DMS153 (cell line): ENCODE results near the gene ZBTB45.
"Not testable (repeated sequence)": the region's sequence is repeated elsewhere in the genome, so short reads cannot be mapped to it uniquely, and the experiment has no call there.

ENCODE experiments used
- DNase-seq: peaks from one replicate; lab custom pipeline; 2025; lab: John Stamatoyannopoulos, UW

ZBTB45 gene

DNA sequence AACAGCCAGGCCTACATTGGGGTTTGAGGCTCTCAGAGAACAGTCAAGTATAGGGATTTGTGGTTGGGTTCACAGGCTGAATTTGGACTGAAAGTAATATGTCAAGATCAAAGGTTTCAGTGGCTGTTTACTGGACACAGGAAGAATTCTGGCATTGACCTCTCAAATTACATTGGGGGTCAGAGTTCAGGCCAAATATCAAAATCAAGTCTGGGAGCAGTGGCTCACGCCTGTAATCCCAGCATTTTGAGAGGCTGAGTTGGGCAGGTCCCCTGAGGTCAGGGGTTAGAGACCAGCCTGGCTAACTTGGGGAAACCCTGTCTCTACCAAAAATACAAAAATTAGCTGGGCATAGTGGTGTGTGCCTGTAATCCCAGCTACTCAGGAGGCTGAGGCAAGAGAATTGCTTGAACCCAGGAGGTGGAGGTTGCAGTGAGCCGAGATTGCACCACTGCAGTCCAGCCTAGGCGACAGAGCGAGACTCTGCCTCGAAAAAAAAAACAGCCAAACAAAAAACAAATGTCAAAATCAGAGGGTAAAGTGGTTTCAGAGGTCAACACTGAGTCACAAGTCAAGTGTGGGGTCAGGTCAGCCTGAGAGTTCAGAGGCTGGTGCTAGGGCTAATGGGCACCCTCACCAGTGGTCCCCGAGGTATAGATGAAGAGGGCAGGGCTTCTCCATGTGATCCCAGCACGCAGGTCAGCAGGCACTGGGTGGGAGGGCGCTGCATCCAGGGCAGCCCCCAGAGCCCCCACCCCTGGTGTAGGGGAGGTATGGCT lies 9.3 kb downstream of the ZBTB45 start:
- no peak for DNase-seq

DNA sequence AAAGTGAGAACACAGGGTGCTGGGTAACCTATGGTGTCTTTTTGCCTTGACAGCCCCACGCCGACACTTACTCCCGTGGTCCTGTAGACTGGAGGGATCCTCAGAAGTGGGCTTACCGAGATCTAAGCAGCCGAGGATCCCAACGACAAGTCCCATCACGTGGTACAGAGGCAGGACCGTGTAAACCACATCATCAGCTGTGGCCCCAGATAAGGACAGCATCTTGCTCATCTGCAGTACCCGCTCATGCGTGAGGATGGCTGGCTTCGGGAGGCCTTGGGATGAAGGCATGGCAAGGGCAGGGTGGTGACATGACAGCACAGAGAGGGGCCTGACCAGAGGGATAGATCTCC lies 9.9 kb downstream of the ZBTB45 start:
- DNase-seq, result no peak

DNA sequence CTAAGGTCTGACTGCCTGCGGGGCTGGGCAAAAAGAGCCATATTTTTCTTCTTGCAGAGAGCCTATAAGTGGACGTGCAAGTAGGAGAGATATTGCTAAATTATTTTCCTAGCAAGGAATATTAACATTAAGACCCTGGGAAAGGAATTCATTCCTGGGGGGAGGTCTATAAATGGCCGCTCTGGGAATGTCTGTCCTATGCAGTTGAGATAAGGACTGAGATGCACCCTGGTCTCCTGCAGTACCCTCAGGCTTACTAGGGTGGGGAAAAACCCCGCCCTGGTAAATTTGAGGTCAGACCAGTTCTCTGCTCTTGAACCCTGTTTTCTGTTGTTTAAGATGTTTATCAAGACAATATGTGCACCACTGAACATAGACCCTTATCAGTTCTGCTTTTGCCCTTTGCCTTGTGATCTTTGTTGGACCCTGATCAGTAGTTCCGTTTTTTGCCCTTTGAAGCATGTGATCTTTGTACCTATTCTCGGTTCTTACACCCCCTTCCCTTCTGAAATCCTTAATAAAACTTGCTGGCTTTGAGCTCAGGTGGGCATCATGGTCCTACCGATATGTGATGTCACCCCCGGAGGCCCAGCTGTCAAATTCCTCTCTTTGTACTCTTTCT lies 11.9 kb downstream of the ZBTB45 start:
- DNase-seq, result not testable (repeated sequence)

DNA sequence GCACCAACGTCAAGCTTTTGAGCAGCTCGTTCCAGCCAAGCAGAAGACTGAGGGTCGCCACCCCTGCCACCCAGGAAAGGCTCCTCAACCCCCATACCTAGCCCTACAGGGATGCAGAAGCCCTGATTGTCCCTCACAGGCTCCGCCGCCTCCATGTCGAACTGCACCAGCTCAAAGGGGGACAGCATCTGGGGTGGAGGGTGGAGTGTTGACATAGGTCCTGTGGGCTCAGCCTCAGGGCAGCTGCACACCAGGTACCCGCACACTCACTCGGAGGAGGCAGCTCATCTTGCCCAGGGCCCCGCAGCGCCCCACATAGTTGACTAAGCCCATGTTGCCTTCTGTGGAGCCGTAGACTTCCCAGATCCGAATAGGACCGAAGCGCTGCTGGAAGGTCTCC lies 19.4 kb downstream of the ZBTB45 start:
- DNase-seq, result no peak

DNA sequence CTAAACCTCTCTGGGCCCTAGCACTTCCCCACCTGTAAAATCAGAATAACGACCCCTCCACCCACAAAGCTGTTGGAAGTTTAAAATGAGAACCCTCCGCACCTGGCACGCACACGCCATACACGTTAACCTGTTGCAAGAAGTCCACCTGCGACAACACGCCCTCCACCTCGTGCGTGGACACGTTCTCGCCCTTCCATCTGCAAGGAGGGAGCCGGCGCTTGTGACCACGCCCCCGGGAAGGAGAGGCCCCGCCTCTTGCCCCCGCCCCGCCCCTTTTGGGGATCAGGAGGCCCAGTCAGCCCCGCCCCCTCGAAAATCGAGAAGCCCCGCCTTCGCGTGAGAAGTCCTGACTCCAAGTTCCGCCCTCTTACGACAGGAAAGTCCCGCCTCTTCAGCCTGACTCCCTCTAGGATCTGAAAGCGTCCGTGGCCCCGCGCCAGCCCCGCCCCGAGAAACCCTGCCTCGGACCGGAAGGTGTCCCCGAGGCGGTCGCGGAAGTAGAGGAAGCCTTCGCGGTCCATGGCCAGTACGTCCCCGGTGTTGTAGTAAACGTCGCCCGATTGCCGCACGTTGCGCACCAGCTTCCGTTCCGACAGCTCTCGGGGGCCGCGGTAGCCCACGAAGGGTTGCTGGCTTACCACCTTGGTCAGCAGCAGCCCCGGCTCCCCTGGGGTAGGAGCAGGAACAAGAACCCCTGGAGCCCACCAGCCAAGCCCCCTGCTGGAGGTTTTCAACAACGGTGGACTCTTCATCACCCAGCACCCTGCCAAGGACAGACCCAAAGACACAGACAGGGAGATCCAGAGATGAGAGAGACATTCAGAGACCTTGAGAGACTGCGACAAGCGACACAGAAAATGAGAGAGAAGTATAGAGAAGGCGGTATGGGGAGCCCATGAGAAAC lies 20.3 kb downstream of the ZBTB45 start:
- DNase-seq, result peak; percentile 98

DNA sequence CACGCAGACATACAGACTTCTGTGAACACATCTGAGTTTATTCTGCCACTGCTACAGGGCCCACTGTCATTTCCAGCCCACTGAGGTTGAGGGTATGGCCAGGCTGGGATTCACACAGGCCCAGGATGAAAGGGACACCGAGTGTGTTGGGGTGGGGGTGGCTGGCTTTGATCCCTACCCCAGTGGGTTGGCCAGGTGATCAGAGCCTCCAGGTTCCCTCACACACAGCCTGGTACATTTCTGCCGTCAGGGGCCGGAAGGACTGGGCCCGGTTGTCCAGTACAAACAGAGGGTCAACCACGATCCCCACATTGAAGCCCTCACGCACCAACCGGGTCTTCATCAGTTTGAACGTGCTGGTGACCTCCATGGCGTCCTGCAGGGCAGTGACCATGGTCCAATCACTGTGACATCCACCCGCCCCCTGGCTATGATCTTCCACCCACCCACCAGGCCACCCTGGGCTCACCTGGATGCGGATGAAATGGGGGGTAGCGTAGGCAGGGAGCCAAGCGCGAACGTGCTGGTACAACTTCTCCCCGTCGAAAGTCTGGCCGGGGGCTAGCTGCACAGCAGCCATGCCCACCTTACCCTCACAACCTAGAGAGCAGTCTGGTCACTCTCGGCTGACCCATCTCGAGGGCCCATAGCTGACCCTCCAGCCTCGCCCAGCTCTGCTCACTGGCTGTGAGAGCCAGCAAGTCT lies 21.1 kb downstream of the ZBTB45 start:
- no peak for DNase-seq

DNA sequence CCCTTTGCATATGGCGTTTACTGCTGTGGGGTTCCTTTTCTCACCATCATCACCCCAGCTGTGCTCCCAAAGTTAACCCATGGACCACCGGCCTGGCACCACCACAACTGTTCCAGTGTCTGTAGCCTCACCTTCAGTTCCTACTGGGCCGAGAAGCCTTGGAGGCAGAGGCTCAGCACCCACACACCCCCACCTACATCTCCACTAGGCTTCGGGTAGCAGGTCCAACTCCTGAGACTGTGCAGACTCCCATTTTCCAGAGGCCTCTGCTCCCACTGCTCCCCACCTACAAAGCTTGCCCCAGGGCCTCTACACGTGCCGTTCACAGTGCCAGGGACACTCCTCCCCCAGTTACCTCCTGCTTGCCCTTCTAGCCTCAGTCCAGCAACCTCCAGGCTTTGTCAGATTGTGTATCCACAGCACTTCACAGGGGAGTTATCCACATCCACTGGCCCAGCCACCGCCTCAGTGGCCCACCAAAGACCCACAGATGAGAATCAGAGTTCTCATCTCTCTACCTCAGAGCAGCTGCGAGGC lies 21.9 kb downstream of the ZBTB45 start:
- no peak for DNase-seq

DNA sequence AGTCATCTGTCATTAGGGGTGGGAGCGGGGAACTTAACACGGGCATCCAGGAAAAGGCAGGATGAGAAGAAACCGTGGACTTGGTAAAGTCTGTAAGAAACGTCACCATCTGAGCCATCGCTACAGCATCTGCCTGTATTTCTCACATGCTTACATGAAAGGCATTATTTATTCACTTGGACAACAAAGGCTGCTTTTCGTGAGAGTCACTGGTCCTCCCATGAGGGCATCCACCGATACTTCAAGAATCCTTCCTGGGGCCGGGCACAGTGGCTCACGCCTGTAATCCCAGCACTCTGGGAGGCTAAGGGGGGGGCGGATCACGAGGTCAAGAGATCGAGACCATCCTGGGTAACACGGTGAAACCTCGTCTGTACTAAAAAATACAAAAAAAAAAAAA lies 27.3 kb downstream of the ZBTB45 start:
- no peak for DNase-seq

DNA sequence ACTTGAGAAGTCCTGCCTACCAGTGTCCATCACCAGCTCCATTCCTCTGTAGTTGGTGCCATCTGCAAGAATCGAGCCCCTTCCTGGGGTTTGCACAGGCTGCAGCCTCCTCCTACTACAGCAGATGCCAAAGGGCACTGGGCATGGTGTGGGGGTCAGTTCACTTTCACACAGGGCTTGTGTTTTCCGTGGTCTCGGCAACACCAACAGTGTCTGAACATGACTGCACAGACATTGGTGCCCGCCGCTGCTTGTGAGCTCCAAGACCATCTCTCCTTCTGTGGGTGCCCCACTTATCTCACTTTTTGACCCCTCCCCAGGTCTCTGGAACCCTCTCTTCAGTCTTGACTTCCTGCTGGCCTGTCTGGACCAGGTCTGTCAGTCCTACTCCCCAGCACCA lies 28.2 kb downstream of the ZBTB45 start:
- no peak for DNase-seq

DNA sequence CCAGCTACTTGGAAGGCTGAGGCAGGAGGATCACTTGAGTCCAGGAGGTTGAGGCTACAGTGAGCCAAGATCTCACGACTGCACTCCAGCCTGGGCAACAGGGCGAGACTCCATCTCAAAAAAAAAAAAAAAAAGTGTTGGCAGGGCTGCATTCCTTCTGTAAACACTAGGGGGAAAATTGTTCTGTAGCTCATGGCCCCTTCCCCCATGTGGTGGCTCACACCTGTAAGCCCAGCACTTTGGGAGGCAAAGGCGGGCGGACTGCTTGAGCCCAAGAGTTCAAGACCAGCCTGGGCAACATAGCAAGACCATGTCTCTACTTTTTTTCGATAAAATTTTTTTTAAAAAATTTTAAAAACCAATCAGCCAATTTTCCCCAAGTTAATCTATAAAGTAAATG lies 35.3 kb downstream of the ZBTB45 start:
- not testable (repeated sequence) for DNase-seq

DNA sequence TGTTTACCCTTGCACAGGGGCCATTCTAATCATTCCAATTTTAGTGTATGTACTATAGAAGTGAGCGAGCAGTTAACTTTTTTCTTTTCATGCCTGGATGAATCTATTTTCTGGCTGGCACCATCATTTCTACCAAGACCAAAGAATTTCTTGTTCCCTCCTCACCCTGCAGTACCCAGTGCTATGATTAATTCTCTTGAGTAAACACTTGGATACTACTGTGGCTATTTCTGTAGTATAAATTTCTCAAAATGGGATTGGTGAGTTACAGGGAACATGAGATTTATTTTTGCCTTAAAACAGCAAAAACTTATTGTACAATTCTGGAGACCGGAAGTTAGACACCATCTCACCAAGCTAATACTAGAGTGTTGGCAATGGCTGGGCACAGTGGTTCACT lies 35.8 kb downstream of the ZBTB45 start:
- DNase-seq, result no peak

DNA sequence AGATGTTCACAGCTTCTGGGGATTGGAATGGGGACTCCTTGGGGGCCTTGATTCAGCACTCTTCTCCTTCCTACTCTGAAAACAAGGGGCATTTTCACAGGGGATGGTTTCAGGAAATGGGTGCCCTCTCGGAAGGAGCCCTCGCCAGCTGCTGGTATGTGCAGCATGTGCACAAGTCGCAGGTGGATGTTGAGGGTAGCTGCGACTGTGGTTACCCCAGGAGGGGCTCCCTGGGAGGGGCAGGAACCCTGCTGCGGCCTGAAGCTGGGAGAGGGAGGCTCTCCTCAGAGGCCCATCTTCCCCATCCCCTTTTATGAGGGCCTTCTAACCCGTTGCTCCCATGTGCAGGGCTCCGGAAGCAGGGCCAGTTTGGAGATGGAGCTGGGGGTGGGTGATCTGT lies 37.2 kb downstream of the ZBTB45 start:
- DNase-seq, result no peak

DNA sequence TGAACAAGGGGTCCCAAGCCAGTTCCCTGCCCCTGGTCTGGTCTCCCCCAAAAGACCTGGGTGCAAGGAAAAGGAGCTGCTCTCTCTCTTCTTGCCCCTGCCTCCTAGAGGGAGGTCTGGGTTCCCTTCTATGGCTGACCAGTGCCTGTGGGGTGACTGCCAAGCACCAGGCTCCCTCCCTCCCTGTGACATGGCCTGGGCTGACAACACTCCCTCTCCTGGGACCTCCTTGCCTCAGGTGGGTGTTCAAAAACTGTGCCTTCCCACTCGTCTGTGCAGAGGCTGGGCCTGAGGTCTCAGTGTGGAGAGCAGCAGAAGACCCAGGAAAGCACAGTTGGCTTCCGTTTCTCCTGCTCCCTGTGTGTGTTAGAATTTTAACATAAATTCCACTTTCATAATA lies 38.8 kb downstream of the ZBTB45 start:
- DNase-seq, result no peak

DNA sequence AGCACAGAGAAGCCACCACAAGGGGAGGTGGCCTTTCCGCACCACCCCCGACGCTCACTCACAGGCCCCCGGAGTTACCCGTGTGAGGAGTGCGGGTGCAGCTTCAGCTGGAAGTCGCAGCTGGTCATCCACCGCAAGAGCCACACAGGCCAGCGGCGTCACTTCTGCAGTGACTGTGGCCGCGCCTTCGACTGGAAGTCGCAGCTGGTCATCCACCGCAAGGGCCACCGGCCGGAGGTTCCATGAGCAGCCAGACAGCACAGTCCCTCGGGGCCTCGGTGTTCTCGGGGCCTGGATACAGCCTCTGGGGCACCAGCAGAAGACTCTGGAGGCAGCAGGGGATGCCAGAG lies 39.2 kb downstream of the ZBTB45 start:
- DNase-seq, result no peak

DNA sequence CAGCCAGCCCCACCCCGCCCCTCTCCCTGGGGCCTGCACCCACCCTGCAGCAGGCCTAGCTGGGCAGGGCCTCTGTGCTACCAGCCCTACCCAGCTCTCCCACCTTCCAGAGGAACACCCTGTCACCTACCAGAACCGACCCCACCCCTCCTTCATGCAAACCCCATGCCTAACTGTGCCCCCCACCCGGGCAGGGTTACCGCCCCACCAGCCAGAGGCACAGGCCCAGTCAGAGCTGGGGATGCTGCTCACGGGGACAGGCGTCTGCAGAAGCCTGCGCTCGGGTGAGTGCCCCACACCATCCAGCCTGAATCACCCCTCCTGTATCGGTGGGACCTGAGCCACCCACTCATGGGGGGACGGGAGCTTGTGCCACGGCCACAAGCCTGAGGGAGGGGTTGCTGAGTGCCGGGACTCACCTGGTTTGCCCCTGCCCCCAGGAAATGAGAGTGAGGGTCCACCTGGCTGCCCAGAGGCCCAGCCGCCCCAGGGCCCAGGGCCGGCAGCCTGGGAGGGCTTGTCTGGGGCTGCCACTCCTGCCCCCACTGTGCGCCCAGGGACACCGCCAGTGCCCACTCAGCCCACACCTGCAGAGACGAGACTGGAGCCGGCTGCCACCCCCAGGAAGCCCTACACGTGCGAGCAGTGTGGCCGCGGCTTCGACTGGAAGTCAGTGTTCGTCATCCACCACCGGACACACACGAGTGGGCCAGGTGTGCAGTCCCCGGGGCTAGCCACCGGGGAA lies 39.7 kb downstream of the ZBTB45 start:
- DNase-seq, result no peak

DNA sequence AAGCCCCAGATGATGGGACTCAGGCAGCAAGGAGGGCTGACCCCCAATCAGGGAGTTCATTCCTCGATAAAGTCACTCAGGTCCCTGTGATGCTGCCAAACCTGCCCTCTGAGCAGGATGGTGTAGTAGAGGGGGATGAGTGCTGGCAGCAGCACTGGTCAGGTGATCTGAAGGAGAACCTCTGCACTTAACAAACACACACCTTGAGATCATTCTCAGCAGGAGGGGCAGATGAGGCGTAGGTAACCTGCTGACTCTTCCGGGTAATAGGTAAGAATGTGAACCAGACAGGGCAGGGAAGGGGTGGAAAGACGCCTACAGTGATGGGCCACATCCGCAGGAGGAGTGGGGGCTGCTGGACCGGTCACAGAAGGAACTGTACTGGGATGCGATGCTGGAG lies 40.3 kb downstream of the ZBTB45 start:
- no peak for DNase-seq

DNA sequence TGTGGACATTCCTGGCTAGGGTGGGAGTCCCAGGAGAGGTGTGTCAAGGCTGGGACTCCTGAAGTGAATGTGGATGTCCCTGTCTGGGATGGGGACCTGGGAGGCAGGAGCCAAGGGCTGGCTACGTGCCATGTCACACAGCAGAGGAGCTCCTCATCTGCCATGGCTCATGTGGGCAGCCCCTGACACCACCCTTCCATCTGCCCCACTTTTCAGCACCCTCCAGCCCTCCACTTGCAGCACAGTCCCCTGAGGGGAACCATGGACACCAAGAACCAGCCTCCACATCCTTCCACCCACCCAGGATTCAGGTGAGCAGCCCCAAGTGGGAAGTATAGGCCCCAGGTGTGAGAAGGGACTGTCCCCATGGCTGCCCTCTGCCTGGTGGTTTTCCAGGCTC lies 41.7 kb downstream of the ZBTB45 start:
- no peak for DNase-seq

DNA sequence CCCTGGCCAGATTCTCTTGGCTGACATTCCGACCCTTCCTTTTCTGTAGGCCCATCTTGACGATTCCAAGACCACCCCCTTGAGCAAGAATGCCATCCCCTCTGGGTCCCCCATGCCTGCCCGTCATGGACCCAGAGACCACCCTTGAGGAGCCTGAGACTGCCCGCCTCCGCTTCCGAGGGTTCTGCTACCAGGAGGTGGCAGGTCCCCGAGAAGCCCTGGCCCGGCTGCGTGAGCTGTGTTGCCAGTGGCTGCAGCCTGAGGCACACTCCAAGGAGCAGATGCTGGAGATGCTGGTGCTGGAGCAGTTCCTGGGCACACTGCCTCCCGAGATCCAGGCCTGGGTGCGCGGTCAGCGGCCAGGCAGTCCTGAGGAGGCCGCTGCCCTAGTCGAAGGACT lies 42.5 kb downstream of the ZBTB45 start:
- no peak for DNase-seq

DNA sequence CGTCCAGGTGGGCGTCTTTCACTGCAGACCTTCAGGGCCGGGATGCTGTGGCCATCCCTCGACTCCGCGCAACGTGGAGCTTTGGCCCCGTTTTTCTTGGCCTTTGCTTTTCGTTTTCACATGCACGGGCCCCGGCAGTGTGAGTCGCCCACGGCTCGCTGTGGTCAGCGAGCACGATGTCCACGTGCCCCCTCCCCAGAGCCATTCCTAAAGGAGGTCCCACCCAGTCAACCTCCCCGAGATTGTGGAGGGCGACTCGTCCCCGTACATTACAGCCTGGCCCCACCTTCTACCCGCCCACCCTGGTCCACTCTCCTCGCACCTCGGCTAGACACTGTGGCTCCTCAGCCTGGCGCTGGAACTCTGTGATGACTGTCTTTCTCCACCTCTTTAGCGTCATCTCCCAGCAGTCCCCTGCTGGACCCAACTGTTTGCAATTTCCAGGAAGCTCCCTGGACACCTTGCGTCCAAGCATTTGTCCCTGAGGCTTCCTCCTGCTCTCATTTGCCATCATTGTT lies 43.1 kb downstream of the ZBTB45 start:
- no peak for DNase-seq

DNA sequence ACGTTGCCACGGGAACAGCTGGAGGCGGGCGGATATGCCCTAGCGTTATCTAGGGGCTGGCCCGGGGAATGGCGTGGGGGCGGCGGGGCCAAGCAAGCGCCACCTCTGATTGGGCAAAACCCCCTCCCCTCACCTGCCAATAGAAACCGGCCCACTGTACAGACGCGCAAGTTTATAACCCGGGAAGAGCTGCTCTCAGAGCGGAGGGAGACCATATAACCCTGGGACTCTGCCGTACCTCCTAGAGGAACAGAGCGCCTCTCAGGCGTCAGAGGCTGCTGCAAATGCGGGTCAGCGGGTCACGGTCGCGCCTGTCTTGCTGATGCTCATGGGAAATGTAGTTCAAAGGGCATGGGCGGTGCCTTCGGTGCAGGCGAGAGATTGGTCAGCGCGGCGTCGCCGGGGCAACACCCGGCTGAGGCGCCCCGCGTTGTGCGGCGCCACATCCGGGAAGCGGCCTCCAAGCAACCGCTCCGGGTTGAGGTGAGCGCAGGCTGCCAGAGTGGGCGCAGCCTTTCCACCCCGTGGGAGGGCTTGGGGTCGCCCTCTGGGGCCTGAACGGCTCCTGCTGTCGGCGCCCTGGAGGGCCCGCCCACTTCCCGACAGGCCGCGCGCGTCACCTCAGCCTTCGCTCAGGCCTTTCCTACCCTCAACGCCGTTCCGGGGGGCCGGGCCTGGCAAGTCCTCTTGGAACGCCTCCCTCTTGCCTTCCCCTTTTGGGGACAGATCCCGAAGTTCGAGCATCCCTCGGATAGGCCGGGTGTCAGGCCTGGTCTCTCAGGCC lies 43.7 kb downstream of the ZBTB45 start, which contains the start of gene ZNF446:
TSS of gene ZNF446 (plus strand) at position 639 of the 784 bp plus-strand sequence. CDS start 867 bp downstream, outside the sequence.
- DNase-seq, result peak; percentile 96
